GM18867 (cell line): ENCODE data around the gene GABBR2.
"Not testable (repeated sequence)": the region's sequence is repeated elsewhere in the genome, so short reads cannot be mapped to it uniquely, and the experiment has no call there.

Source experiments
- ATAC-seq: cut with Tn5 transposase; IDR thresholded peaks from one replicate; pipeline ENCODE4 v1.9.1; 2021; ENCODE audit warnings: mild to moderate bottlenecking, moderate library complexity; ENCODE audit not compliant: unreplicated experiment

Gene GABBR2

DNA sequence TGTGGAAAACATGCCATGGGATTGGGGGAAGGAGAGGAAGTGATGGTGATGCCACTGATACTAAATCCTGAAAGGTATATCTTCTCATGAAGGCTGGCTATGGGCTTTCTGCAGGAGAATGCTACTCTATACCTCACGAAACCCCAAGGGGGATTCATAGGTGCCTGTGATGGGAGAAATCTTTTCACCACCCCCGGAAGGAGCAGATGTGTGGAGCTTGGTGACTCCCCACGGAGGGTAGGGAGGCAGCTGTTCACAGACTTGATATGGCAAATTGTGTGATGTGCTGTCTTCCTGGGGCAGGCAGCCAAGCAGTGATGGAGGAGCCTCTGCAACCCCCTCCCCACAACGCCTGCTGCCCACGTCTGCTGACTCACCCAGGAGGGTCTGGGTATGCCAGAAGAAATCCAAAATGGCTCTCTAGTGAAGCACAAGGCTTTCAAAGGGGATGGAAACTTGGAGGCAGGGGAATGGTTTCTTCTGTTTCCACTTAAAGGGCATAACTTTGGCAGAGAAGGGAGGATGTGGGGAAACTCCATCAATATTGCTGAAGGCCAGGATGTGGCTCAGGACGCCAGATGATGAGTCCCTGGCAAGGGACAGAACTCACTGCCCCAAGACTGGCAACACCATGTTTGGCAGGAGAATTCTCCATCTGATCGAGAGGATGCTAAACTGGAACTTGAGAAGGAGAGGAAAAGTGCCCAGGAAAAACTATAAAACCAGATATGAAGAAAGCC is 188.3 kb downstream of the GABBR2 start:
- no peak for ATAC-seq

DNA sequence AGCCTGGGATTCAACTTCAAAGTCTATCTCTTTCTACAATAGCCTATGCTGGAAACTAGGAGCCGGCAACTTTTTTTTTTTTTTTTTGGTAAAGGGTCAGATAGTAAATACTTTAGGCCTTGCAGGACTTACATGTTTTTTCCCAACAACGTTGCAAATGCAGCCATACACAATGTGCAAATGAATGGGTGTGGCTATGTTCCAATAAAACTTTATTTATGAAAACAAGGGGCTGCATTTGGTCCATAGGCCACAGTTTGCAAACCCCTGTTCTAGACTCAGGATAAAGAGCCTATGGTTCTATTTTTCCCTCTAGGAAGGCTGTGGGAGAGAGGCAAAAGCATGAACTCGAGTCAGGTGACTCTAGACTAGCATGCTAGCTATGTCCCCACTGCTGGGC is 189.1 kb downstream of the GABBR2 start:
- ATAC-seq: no peak

DNA sequence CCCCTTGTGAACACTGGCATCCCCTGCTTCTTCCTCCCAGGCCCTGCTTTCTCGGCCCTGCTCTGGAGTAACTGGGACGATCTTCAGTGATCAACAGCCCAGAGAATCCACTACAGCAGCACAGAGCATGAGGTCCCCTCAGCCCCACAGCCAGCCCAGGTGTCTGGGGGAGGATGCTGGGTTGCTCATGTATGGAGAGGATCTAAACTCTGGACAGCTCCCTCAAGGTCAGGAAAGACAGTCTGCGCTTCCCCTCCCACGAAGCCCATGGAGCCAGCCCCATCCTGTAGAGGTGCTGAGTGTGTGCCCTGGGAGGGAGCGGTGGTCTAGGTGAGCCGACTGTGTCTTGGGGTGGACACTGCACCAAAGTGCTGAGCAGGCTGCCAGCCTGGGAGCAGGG is 190.2 kb downstream of the GABBR2 start:
- ATAC-seq: no peak

DNA sequence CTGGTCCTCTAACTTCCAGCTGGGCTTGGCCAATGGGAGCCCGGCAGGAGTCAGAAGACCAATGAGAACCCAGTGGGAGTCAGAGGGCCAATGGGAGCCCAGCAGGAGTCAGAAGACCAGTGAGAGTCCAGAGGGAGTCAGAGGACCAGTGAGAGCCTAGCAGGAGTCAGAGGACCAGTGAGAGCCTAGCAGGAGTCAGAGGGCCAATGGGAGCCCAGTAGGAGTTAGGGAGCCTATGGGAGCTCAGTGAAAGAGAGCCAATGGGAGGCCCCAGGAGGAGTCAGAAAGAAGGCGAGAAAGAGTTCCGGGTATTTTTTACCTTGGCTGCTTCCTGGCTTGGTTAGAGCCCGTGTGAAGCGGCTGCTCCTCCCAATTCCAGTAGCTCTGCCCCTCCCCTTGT is 191.0 kb downstream of the GABBR2 start:
- no peak for ATAC-seq

DNA sequence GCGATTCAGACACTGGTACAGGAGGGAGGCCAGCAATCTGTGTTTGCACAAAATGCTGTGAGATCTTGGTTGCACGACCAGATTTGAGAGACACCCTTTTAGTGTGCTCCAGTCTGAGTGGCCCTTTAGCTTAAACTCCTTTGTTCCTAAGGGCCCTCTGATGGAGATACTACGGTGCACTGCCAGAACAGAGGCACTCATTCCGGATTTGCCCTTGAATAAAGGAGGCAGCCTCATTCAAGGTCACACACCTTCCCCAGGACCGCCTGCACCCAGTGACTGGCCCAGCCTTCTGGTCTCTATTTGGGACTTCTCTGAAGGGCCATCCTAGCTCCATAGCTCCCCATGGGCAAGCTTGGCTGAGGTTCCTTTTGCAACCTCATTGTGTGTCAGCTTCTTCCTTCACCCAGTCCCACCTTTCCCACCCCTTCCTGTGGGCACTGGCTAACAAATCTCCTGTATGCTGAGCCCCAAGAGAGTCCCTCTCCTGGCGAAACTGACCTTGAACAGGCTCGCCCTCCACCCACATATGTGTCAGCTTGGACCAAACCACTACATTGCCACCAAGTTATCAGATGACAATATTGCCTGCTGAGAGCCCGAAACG is 191.7 kb downstream of the GABBR2 start:
- no peak for ATAC-seq

DNA sequence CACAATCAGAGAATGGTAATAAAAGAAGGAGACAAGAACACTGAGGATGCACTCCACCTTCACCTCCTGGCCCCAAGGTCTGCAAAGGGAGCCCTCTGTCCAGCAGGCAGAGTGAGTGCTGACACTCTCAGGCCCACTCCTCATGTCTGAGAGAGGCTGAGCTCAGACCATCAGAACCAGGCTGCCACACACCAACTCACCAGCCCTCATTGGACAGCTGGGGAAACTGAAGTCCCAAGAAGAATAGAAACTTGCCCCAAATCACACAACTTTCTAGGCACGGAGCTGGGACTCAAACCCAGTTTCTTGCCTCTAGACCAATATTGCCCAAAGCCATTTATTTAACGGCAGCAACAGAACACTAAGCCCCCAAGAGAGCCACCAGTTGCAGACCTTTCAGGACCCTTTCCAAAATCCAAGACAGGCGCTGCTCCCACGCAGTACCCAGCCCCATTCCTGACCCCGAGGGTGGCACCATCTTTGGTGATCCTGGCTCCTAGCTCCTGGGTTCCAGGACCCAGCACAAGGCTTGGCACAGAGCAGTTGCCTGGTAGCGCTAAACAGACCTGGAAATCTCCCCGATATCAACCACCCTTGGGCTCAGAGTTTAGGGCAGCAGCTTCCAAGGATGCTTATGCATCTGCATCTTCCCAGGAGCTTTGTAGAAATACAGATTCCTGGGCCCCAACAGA is 192.4 kb downstream of the GABBR2 start:
- ATAC-seq: no peak

DNA sequence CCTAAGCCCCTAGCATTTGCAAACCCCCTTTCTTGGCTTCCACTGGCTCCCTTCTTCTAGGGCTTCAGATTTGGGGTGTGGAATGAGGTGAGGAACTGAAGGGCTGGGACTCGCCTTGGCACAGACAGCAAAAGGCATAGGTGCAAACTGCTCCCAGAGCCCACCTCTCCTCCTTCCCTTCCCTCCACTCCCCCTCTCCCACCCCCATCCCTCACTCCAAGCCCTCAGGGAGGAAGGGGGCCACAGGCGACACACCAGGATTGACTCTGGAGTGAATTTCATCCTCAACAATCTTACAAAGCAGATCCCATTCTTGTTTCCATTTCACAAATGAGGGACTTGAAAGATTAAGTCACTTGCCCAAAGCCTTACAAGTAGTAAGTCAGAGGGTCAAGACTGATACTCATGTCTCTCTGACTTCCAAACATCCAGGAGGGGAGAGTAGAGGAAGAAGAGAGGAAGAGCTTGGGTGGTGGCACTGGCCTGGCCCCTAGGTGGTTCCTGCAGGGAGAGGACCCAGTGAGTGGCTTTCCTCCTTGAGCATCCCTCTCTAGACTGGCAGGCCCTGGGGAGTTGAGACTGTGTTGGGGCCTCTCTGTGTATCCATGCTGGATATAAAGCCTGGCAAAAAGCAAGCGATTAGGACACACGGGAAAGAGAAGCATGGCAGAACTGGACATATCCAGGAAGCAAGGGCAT is 193.1 kb downstream of the GABBR2 start:
- no peak for ATAC-seq

DNA sequence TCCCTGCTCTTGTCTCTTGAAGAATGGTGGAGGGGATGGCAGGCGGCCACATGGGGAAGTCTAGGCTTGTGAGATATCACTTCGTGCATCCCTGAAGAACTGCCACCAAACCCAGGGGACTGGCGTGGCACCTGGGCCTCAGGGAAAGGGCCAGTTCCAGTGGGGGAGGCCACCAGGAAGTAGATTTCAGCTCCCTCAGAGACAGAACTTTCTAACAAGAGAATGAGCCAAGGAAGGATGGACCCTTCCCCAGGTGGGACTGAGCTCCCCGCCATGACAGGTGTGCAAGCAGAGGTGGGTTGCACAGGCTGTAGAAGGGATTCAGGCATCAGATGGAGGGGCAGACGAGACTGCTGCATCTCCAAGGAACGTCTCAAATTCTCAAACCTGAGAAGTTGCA is 193.9 kb downstream of the GABBR2 start:
- ATAC-seq: no peak

DNA sequence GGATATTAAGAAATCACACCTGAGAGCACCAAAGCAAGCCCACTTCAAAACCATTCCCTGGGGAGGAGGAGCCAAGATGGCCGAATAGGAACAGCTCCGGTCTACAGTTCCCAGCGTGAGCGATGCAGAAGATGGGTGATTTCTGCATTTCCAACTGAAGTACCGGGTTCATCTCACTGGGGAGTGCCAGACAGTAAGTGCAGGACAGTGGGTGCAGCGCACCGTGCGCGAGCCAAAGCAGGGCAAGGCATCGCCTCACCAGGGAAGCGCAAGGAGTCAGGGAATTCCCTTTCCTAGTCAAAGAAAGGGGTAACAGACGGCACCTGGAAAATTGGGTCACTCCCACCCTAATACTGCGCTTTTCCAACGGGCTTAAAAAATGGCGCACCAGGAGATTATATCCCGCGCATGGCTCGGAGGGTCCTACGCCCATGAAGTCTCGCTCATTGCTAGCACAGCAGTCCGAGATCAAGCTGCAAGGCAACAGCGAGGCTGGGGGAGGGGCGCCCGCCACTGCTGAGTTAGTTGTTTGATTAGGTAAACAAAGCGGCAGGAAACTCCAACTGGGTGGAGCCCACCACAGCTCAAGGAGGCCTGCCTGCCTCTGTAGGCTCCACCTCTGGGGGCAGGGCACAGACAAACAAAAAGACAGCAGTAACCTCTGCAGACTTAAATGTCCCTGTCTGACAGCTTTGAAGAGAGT is 200.4 kb downstream of the GABBR2 start:
- ATAC-seq: not testable (repeated sequence)

DNA sequence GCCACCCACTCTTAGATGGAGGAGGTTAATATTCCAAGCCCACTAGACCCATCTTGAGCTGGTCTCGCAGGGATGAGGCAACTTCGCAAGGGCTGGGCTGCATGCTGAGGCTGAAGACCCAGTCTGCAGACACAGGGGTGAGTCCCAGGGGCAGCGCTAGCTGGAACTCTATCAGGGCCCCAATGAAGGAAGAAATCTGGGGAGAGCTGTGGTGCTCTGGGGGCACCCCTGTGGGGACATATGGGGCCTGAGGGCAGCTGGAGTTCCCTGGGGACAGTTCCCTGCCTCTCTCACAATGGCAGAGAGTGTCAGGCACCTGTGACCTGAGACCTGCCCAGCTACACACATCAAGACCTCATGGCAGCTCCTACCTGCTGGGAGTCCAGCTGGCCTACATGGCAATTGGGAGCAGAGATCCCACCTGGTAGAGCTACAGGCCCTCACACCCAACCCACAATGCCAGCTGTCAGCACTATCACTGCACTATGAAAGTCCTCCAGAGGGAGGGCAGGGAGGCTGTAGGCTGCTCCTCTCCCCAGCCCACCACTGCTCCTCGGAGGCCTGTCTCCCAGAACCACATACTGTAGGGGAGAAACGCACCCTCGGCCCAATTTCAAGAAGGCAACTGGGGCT is 202.2 kb downstream of the GABBR2 start:
- no peak for ATAC-seq

DNA sequence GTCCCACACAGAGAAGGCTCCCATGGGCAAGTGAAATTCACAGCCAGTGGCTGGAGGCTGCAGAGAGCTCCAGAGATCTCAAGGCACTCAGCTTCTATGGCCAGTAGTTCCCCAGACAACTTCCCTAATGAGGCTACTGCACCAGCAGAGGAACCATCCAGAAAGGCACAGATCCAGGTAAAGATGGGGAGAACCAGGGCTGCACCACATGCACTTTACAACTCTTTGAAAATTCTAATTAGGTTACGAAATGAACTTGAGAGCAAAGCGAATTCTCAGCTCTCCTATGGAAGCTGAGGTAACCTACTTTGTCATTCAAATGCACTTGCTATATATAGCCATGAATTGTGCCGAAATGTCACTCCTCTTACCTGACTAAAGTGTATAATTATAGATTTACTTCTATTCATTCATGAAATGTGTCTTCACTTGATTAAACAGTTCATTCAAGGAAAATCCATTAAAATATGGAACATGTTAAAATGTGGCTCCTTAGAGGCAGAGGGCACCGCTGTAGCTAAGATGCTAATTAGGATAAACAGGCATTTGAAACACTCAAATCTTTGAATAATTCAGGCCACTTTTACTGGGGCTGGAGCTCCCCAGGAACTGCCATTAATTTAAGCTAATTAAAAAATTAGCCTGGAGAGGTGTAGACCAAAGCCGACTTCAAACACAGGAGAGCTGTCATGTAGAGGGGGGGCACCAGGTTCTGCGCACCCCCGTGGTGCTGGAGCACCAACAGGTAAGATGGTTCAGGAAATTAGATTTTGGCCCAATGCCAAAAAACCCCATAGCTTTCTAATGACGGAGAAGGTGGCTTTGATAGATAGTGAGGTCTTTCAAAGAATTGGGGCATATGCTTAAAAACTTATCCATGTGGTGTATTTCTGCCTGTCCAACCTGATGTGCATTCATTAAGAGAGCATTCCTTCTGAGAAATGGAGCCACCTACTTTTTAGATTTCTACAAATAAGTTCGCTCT is 204.1 kb downstream of the GABBR2 start:
- ATAC-seq: no peak

DNA sequence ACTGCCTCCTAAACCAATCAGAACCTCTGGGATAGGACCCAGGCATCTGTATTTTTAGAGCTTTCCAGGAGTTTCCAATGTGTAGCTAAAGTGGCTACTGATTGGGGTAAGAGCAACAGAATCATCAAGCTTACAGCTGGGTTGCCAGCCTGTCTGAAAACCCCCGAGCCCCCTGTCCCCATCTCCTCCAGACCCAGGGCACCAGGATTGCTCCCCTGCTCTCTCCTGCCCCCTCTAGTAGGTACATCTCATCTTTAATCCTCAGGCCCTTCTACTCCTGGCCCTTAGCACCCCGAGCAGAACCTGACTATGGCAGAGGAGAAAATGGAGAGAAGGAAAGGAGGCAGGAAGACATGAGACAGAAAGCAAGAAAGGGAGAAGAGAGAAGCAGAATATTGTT is 204.9 kb downstream of the GABBR2 start:
- ATAC-seq: no peak

DNA sequence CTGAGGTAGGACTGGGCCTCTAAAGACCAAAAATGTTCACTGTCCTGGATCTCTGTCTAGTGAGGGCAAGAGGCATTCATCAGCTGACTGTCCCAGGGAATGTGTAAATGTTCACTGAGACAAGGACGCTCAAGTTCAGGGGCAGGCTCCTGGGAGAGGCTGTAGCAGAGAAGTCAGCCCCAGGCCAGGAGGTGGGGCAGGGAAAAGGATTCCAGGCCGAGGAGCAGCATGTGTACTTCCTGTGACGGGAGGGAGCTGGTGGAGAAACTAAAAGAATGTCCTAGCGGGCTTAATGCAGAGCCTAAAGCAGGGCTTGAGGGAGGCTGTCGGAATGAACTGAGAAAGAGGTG is 205.8 kb downstream of the GABBR2 start:
- no peak for ATAC-seq

DNA sequence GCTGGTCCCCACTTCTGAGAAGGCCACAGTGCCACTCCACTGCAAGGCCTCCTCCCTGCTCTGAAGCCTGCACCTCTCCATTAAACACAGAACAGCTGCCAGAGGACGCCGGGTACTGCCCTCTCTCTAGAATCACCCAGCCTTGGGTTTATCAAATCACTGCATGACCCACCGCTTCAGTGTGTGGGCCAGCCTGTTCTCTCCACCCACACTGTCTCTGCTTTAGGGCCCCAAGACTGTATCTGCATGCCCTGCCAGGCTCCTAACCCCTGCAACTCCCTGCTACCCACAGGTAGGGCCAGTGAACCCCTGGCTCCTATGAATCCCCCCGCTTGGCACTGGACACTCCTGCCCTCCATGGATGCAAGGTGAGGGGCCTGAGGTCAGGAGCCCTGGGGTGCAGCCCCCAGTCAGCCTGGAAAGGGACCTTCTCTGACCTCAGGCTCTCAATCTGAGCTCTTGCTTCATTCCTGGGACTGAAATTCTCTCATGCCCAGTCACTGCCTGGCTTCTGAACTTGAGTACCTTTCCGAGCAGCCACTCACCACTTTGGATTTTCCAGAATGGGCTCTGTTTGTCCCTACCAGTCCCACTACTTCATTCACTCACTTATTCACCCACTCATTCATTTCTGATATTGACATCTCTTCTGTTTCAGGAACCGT is 206.3 kb downstream of the GABBR2 start:
- ATAC-seq: no peak

DNA sequence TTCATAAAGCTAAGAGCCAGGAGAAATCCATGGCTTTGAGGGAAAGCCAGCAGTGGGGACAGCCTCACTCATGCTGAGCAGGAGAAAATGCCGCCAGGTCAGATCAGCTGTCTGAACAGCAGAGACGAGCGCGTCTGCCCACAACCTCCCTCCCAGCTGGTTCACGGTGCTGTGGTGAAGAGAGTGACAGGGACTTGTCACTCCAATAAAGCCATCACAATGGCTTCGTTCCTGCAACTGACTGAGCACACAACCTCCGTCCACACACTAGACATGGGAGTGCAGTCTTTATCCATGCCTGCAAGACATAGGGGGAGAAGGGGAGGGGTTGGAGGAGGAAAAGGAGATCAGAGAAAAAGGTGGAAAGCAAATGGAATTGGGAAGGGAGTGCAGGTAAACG is 206.9 kb downstream of the GABBR2 start:
- no peak for ATAC-seq

DNA sequence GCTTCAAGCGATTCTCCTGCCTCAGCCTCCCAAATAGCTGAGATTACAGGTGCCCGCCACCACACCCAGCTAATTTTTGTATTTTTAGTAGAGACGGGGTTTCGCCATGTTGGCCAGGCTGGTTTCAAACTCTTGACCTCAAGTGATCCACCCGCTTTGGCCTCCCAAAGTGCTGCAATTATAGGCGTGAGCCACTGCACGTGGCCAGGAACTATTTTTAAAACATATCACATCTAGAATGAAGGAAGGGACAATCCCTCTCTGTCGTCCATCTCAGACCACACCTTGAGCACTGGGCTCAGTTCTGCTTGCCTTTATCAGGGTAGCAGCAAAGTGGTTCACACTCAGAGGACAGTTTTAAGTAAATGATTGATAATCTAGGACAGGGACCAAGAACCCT is 207.5 kb downstream of the GABBR2 start:
- not testable (repeated sequence) for ATAC-seq

DNA sequence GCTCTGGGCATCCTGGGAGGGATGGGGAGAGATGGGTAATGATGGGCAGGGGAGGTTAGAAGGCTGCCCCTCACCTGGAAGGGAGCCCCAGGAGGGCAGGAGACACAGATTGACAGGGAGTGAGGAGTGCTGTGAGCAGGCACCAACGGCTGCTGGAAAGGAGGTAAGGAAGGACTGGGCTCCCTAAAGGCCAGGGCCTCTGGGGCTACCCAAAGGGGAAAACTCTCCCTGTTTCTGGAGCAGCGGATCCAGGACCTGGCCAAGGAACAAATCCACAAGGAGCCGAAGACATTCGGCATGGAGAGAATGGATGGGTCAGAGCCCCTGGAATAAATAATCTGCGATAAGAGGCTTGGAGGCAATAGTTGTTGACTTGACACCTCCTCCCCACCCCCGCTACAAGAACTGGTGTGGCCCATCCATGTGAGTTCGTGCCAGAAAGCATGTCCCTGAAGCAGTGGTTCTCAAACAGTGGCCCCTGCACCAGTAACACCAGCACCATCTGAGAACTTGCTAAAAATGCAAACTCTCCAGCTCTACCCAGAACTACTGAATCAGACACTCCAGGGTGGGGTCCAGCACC is 208.3 kb downstream of the GABBR2 start:
- no peak for ATAC-seq

DNA sequence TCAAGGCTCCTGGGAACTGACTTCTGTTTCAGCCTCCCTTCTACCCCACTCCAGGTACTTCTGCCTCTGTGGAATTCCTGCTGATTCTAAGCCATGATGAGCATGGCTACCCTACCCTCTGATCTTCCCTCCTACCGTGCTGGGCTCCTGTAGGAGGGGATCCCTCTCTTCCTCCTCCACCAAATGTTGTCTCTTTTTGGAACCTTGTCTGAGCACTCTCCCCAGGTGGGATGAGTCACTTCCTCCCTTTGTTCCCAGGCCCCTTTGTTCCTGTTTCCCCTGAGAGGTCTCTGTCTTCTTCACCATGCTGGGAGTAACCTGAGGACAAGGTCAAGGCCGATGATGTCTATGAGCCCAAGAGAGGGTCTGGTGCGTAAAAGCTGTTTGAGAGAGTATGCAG is 213.2 kb downstream of the GABBR2 start:
- ATAC-seq: no peak

DNA sequence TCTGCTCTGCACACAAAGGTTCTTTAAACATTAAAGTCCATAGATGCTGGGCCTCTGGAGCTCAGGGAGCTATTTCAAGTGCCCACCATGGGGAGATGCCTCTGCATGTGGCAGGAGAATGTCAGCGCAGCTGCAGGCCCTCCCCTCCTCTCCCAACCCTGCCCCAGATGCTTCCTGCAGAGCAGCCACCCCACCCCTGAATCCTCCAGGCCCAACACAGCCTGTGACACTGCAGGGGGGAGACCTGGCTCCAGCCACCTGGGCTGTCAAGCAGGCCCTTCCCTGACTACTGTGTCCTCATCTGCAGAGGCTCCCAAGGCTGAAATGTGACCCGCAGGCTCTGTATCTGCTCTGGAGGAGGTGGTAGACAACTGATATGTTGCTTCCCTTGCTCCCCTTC is 213.9 kb downstream of the GABBR2 start:
- ATAC-seq: no peak
